K562 (cell line): ENCODE measurements around the gene B4GALT4. TPM values are rescaled to one million over a fixed set of nuclear protein-coding genes. Genes with fewer than 3 reads are reported as not detected.

ENCODE experiments used
- ATAC-seq: fragments of 200-7000 bp; cut with Tn5 transposase; 3 replicates; pipeline ENCODE4 v1.9.1; 2020; ENCODE audit warnings: moderate library complexity
- BruUV-seq: library from RNA; stranded (reverse); fragments of 400-500 nt; replicated peaks from 2 replicates; lab custom pipeline; 2021; lab: Mats Ljungman, UMichigan
- CTCF ChIA-PET: fragments of 300-600 bp; formaldehyde crosslinking; extraction: SDS; loops from one replicate; lab custom pipeline; 2021; ENCODE audit warnings: low intra/inter-chr PET ratio; lab: Yijun Ruan, JAX
- POLR2A ChIA-PET: fragments of 300-600, 350-650 bp; sonication (Branson Sonifier 250); formaldehyde crosslinking; extraction: SDS; loops from one replicate; lab custom pipeline; 2021; ENCODE audit warnings: antibody characterized with exemption, inconsistent platforms; lab: Yijun Ruan, JAX
- DNase-seq, 4 experiments: peaks; one replicate each; pipeline versions ENCODE4 v3.0.0 to v3.0.0-alpha.2; 2011 to 2018; ENCODE audit warnings: low spot score in 3 of 4, mixed read lengths in 3 of 4; ENCODE audit errors: extremely low read depth in 1 of 4
- FAIRE-seq: peaks from 2 replicates; lab custom pipeline; 2011; peaks lifted over from hg19 to GRCh38; lab: Jason Lieb, UNC
- H2AFZ ChIP-seq: 2 replicates; pipeline ENCODE4 v1.6.0; 2011; ENCODE audit warnings: low read depth, low read length, control low read depth, inconsistent platforms
- H3K27ac ChIP-seq: fragments of 200-600 bp; 3 replicates; pipeline ENCODE4 v1.8.0; 2011; ENCODE audit warnings: low read depth, mild to moderate bottlenecking, control low read depth, inconsistent platforms, low read length, moderate library complexity, mixed read lengths; ENCODE audit errors: extremely low read depth
- H3K27me3 ChIP-seq, 2 experiments: fragments of 300-600 bp in 1 of 2; 2 replicates in 1 of 2; 3 replicates in 1 of 2; pipeline versions ENCODE4 v1.6.0 to v1.8.0; 2011; ENCODE audit warnings: inconsistent platforms in 2 of 2, low read length in 2 of 2, mild to moderate bottlenecking in 1 of 2, mixed read lengths in 1 of 2, moderate library complexity in 1 of 2; ENCODE audit not compliant: control insufficient read depth in 2 of 2, insufficient read depth in 2 of 2
- H3K36me3 ChIP-seq: fragments of 300-600 bp; 3 replicates; pipeline ENCODE4 v1.8.0; 2011; ENCODE audit warnings: mild to moderate bottlenecking, low read length, inconsistent platforms; ENCODE audit not compliant: control insufficient read depth, insufficient read depth
- H3K4me1 ChIP-seq, 2 experiments: fragments of 200-600 bp in 1 of 2; replicated peaks in 1 of 2; 2 replicates in 1 of 2; 3 replicates in 1 of 2; pipeline versions ENCODE4 v1.5.1 to v1.8.0; 2011; ENCODE audit warnings: inconsistent platforms in 2 of 2, low read length in 2 of 2, mild to moderate bottlenecking in 1 of 2, mixed read lengths in 1 of 2, moderate library complexity in 1 of 2; ENCODE audit not compliant: control insufficient read depth in 2 of 2, insufficient read depth in 2 of 2
- H3K4me2 ChIP-seq: 2 replicates; pipeline ENCODE4 v1.6.1; 2011; ENCODE audit warnings: low read length, control low read depth, inconsistent platforms, mixed read lengths; ENCODE audit not compliant: insufficient read depth
- H3K4me3 ChIP-seq: fragments of 200-600 bp; sonication (generic), shearing (Covaris generic); 2 replicates; pipeline ENCODE4 v1.5.1; 2016; ENCODE audit warnings: control low read depth, inconsistent platforms
- H3K79me2 ChIP-seq: fragments of 200-600 bp; 3 replicates; pipeline ENCODE4 v1.8.0; 2011; ENCODE audit warnings: low read length, inconsistent platforms; ENCODE audit not compliant: control insufficient read depth, insufficient read depth
- H3K9ac ChIP-seq, 2 experiments: 2 replicates each; pipeline versions ENCODE4 v1.6.0 to v1.6.1; 2011; ENCODE audit warnings: low read depth in 2 of 2, low read length in 2 of 2, control low read depth in 1 of 2, inconsistent platforms in 1 of 2, mild to moderate bottlenecking in 1 of 2, mixed read lengths in 1 of 2; ENCODE audit not compliant: insufficient read depth in 1 of 2
- H3K9me1 ChIP-seq: one replicate; pipeline ENCODE4 v1.6.0; 2011; ENCODE audit warnings: inconsistent platforms, mild to moderate bottlenecking, low read length, moderate library complexity; ENCODE audit not compliant: control insufficient read depth, insufficient read depth
- H3K9me3 ChIP-seq: replicated peaks from 2 replicates; pipeline ENCODE4 v1.5.1; 2011; ENCODE audit warnings: low read depth, low read length, inconsistent platforms; ENCODE audit not compliant: control insufficient read depth, insufficient read depth
- H4K20me1 ChIP-seq: replicated peaks from 2 replicates; pipeline ENCODE4 v1.6.1; 2011; ENCODE audit warnings: low read length, inconsistent platforms, mixed read lengths; ENCODE audit not compliant: control insufficient read depth, insufficient read depth
- CBX1 ChIP-seq: sonication (generic); IDR thresholded peaks from 2 replicates; pipeline ENCODE4 v1.6.1; 2016; ENCODE audit warnings: antibody characterized with exemption, low read depth, mild to moderate bottlenecking
- NR2C2 ChIP-seq, 2 experiments: fragments of 200-800 bp in 1 of 2; sonication (Bioruptor generic) in 1 of 2; sonication (generic) in 1 of 2; formaldehyde crosslinking in 1 of 2; IDR thresholded peaks; 2 replicates each; pipeline versions ENCODE4 v1.6.1 to v1.8.0; 2016 to 2022; ENCODE audit warnings: mild to moderate bottlenecking in 1 of 2, missing compliant biosample characterization in 1 of 2, missing genetic modification characterization in 1 of 2, missing genetic modification reagents in 1 of 2
- PTBP1 ChIP-seq: fragments of 200-400 bp; formaldehyde crosslinking; IDR thresholded peaks from 2 replicates; pipeline ENCODE4 v1.6.1; 2017; ENCODE audit warnings: low read depth, low read length
- SPI1 ChIP-seq: IDR thresholded peaks from 2 replicates; pipeline ENCODE4 v1.6.1; 2011; ENCODE audit warnings: low read depth, low read length, control low read depth, borderline replicate concordance
- ZNF239 ChIP-seq: fragments of 250-450 bp; sonication (Bioruptor Pico); IDR thresholded peaks from 2 replicates; pipeline ENCODE4 v1.4.0; 2020; ENCODE audit warnings: mild to moderate bottlenecking
- WGBS: fragments of 100-300 bp; shearing (Covaris generic); methylation state at CpG from one replicate; pipeline ENCODE4 v1.1.6; 2016; ENCODE audit warnings: low coverage, mixed read lengths; ENCODE audit not compliant: insufficient coverage; ENCODE audit errors: missing lambda C conversion rate; 5-methylcytosine and 5-hydroxymethylcytosine counted together
- in situ Hi-C: fragments of 300-500 bp; cut with MboI; formaldehyde crosslinking; loops from 4 replicates; pipeline ENCODE4 v1.15.0; 2018; ENCODE audit warnings: inconsistent platforms, mixed read lengths
- intact Hi-C: fragments of 100-400 bp; cut with micrococcal nuclease; formaldehyde crosslinking; loops from 2 replicates; pipeline ENCODE4 v1.14.2; 2022
- polyA plus RNA-seq, 8 experiments: library from polyadenylated mRNA; depleted of rRNA in 4 of 8; stranded (reverse) in 5 of 8; unstranded in 3 of 8; fragments of >200 nt; fragmentation: Nextera tagmentation in 2 of 8; fragmentation: Illumina TruSeq in 1 of 8; extraction: Ambion mirVana in 2 of 8; extraction: Trizol in 1 of 8; gene quantifications; 2 replicates each; pipeline versions ENCODE4 v1.2.1 to v1.2.3, GENCODE V29; 2011 to 2014; ENCODE audit warnings: inconsistent platforms in 1 of 8, missing spikeins in 1 of 8
- total RNA-seq, 7 experiments: library from RNA; depleted of rRNA in 6 of 7; stranded (reverse); fragments of >200 nt in 6 of 7; fragmentation: Illumina TruSeq in 2 of 7; extraction: Trizol in 2 of 7; gene quantifications; 2 replicates each; pipeline versions ENCODE4 v1.2.1 to v1.2.3, GENCODE V29; 2011 to 2021; ENCODE audit warnings: low replicate concordance in 1 of 7
- TF ChIP-seq, protein P1 (sequence below): fragments of 250-450 bp; sonication (Bioruptor Pico); IDR thresholded peaks from 2 replicates; pipeline ENCODE4 v1.8.0; 2022; ENCODE audit warnings: moderate library complexity, mild to moderate bottlenecking, inconsistent platforms

Gene B4GALT4
- total and polyA plus RNA-seq, 9 of the 15 experiments (the other 6 are each of a cell fraction or from before 2014, with no cell fraction given) = 8.2 to 17.8 (median 12.2) TPM

DNA sequence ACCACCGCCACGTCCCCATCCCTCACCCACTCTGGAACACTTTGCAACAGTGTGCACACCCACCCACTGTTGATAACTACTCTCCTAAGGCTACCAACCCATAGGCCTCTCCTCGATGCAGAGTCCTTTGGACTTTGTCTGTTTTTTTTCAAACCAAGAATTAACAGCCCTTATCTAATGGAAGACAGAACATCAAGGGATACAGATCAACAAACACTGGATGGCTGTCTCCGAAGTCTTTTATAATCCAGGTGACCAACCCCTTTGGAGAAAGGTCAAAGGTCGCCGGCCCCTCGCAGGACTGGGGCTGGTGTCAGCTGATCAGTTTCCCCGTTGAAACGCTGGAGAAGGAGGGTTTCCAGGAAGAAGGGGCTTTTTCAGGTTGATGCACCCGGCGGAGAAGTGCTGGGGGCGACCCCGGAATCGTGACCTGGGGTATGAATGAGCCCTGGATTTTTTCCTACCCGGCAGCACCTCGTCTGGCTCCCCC is 532 bp downstream of the B4GALT4 start (continued):
- TF ChIP-seq NR2C2 (CRISPR knock-in tag; IDR thresholded peaks at IDR 0.05) = peak; percentile 70; the same call in 1 of the 2 replicates
- TF ChIP-seq NR2C2 (tag; IDR thresholded peaks at IDR 0.05) = peak; percentile 95
- TF ChIP-seq PTBP1 = no peak

DNA sequence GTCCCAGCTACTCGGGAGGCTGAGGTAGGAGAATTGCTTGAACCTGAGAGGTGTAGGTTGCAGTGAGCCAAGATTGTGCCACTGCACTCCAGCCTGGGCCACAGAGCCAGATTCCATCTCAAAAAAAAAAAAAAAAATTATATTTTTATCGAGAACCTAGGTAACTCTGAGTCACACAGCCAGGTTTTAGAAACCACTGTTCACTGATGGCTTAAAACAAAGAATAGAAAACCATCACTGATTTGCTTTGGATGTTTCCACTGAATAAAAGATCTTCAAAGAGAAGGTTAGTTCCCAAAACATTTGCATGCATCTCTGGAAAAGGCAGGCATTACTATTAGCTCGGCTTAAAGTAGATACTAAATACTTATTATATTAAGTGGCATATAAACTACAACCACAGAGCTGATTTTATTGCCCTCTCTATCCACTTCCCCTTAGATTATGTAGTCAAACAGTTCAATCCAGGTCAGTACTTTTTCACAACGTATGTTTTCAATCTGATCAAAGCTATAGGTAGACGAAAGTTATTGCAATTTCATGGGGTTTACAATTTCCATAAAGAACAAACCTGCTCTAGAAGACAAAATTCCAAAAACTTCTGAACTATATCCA is 1.4 kb downstream of the B4GALT4 start:
- H3K27me3 ChIP-seq = no peaks in the 10 kb centered on the region
- in situ Hi-C loops (loop anchor here (25.0 kb wide), 1 partner anchor 352 kb away; no protein-coding TSS in a partner anchor), intact Hi-C loops (no loop called here)
- 12% methylated on average over 5 of the region's 5 CpGs for WGBS
- POLR2A ChIA-PET = interaction anchor here (0.7 kb wide), 1 partner anchor 166 kb away, joined by 4 read pairs; no protein-coding TSS in a partner anchor
- peak overlapping the region; percentile 79 for H3K4me2 ChIP-seq
- H3K4me3 ChIP-seq = peak overlapping the region; percentile 67
- DNase-seq = no peak
- peak overlapping the region in 1 of 2 experiments; percentile 64; a peak in 2 of 4 replicates for H3K9ac ChIP-seq
- H3K4me1 ChIP-seq = peaks cover 8 to 13% of the 10 kb centered on the region in 2 experiments; a peak in 4 of 5 replicates
- H3K79me2 ChIP-seq = peaks cover 29% of the 10 kb centered on the region
- peaks cover 20% of the 10 kb centered on the region; the same call in 2 of the 3 replicates for H3K36me3 ChIP-seq
- no peak overlapping the region for H3K27ac ChIP-seq
- TF ChIP-seq SPI1 (0 out of 2 replicates have a peak, but pooled peaks have one; percentile 10), ZNF239 (CRISPR knock-in tag) (no peak), CBX1 (no peak)
- TF ChIP-seq, protein P1, sequence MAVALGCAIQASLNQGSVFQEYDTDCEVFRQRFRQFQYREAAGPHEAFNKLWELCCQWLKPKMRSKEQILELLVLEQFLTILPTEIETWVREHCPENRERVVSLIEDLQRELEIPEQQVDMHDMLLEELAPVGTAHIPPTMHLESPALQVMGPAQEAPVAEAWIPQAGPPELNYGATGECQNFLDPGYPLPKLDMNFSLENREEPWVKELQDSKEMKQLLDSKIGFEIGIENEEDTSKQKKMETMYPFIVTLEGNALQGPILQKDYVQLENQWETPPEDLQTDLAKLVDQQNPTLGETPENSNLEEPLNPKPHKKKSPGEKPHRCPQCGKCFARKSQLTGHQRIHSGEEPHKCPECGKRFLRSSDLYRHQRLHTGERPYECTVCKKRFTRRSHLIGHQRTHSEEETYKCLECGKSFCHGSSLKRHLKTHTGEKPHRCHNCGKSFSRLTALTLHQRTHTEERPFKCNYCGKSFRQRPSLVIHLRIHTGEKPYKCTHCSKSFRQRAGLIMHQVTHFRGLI = no peak
- H3K9me1 ChIP-seq = no peaks in the 10 kb centered on the region
- CTCF ChIA-PET = no interaction called here
- no peak for ATAC-seq
- FAIRE-seq = no peak
- H3K9me3 ChIP-seq = no peaks in the 10 kb centered on the region
- BruUV-seq = TSS peak; percentile 44
- H2AFZ ChIP-seq = no peak overlapping the region
- no peaks in the 10 kb centered on the region for H4K20me1 ChIP-seq
